8988T (cell line): Measurements from ENCODE around the gene LIMS1.

ENCODE experiments used
- DNase-seq: peaks from one replicate; pipeline ENCODE4 v3.0.0; 2011

The LIMS1 gene

DNA sequence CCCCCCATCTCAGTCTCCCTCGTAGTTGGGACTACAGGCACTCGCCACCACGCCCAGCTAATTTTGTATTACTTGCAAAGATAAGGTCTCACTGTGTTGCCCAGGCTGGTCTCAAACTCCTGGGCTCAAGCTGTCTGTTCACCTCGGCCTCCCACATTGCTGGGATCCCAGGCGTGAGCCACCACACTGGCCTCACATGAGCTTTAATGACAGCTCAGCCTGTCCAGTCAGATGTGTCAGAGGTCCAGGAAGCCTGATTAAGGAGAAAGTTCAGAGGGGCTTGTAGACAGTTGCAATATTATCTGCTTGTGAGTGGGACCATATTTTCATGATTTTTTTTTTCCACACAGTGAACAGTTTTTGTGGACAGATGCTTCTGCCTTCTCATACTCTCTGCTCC, 82.0 kb downstream of the LIMS1 start:
- no peak for DNase-seq

DNA sequence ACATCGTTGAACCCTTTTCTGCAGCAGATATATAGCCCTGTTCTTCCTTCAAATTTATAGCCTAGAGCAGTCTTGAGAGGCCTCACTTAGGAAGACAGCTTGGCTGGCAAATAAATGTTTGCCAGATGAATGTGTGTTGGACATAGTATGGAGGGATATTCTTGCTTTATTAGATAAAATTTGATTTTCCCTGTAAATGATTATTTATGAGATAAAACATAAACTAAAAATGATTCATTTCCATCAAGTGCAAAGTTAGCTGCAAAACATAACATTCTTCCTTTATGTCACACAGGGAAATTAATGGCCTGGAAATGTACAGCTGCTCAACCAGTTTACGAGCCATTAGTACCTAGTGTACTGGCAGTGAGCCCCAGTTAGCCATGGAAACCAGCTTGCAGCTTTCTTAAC, 82.5 kb downstream of the LIMS1 start:
- no peak for DNase-seq

DNA sequence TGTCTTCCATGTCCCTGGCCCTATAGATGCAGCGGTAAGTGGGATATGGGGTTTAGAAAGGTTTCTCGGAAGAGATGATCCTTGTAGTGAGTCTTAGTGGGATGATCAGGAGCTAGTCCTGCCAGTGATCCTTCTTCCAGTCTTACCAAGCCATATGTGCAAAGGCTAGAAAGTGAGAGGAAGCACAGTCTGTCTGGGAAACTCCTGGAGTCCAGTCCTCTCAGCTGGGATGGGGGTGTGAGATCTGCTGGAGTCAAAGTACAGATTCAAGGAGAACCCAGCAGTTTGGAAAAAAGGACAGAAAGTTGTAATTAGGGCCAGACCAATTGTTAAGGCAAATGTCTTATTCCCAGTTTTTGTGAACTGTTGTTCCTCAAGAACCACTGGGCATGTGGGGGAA, 83.3 kb downstream of the LIMS1 start:
- no peak for DNase-seq

DNA sequence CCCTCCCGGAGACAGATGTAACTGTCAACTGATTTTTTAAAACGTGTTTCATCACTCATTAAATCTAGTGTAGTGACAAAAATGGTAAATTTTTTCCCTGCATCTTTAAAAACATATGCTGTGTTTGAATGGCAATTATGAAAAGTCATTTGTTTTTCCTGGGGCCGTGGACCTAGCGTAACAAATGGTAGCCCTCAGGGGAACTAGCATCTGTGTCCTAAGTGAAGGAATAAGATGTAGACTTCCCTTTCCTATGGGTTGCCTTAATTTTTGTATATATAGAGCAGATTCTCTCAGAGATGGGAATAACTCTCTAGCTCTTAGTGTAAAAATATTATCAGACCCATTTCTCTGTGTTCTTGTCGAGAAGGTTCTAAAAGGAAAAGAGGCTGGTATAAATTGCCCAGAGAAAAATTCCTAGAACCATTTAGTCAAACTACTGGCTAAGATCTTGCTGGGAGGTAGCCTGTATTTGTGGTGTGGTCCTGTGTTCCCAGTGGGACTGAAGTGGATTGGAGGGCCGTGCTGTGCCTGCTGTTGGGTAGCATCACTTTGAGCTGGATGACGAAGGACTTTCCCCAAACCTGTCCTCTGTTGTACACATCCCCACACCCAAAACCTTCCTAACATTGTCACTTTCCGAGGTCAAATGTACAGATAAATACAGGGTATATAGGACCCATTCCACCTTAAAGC, 85.8 kb downstream of the LIMS1 start:
- DNase-seq, result no peak

DNA sequence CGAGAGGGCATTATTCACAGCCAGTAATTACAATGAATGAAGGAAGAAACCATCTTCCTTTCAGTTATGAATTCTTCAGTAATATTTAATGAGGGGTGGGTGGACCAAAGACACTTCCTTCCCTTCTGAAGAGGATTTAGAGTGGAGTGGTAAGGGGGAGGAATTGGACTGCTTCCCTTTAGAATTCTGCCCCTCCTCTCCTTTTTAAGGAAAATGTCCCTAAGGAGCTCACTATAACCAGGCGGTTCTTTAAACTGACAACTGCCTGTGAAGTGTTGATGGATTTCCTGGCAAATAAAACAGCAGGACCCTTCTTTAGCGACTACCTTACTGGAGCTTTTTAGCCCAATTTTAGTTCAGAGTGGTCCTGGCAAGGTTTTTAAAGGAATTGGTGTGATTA, 86.4 kb downstream of the LIMS1 start:
- no peak for DNase-seq

DNA sequence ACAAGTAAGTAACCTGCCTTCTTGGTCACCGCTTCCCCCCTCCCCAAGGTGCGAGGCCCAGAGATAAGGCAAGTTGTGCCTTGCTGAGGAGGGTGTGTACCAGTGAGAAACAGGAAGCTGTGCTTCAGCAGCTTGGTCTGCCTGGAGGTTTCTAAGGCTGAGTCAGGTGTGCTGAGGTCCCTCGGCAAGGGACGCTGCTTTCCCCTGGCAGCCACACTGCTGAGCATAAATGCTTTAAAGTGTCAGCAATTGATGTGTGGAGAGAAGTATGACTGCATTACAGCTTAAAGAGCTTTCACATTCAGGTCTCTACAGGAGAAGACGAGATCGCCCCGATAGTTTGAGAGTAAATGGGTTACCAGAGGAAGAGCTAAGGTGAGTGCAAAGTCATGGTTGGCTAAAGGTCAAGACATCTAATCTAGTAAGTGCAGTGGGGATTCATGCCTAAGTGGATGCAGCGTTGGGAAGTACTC, 86.9 kb downstream of the LIMS1 start:
- DNase-seq, result no peak

DNA sequence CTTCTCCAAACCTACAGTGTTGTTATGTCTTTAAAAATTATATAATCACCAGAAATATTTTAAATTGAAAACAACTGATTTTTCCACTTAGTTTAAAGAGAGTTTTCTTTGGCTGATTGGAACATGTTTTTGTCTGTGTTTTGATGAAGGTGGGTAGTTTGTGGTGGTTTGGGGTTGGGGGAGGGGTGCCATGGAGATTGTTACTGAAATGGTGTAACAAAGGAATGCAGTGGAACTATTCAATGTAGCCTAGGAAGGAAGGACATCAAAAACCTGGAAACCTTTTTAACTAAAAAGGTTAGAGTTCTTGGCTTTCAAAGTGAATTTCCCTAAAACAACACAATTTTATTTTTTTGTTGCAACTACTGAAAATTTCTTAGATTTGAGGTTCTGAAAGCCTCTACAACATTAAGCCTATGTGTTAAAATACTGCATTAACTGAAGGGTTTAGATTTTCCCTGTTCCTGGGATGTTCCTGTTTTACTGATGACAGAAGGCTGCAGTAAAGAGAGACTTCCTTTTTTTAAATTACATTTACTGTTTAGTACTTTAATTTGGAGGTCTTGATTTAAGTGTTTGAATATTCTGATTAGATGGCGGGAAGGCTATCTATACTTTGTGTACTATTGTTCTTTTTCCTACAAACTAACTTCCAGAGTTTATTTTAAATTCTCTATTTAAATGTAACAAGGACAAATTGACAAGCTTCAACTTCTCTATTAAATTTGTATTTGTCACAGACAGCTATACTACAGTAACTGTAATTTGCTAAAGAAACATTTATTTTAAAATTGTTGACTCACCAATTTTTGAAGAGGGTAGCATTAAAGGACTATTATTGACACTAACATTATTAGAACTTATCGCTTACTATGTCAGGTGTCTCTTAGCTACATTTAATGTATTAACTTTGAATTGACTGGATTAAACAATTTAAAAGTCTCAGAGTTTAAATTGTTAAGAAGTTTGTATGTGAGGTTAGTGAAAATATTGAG, 87.7 kb downstream of the LIMS1 start:
- DNase-seq, result no peak

DNA sequence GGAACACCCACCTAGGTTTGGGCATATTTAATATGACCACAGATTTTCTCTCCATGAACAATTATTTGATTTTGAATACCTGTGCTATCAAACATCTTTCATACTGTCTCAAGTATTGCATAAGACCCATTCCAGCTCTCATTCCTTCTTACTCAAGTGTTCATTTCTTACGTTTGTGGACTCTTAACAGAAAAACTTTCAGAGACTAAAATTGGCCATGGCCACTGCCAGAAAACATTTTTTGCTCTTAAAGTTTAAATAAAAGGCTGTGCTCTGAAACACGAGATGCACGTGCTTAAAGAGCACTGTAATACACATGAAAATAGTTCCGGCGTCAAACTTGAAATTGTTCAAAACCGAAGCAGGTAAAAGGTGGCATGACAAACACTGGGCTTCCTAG, 89.3 kb downstream of the LIMS1 start:
- DNase-seq, result no peak

DNA sequence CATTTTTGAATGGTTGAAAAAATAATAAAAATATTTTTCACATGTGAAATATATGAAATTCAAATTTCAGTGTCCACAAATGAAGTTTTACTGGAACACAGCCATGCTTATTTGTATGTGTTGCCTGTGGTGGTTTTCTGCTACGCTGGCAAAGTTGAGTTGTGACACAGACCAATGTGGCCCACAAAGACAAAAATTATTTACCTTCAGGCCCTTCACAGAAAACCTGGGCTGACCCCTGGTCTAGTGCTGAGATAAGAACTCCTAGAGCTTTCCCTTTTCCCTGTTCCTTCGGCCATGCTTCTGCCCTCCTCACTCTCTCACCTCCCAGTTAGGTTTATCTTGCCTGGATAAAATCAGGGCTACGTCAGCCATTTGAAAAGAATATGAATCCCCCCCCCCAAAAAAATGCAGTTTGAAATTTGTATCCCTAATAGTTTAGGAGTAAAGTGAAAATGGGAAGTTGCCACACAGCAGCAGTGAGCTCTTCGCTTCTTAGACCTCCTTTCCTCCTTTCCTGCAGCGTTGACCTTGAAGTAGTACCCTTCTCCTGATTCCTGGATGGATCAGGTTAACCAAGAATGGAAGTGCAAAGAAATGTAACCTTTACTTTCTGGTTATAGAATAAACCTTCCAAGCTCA, 91.0 kb downstream of the LIMS1 start:
- DNase-seq, result no peak

DNA sequence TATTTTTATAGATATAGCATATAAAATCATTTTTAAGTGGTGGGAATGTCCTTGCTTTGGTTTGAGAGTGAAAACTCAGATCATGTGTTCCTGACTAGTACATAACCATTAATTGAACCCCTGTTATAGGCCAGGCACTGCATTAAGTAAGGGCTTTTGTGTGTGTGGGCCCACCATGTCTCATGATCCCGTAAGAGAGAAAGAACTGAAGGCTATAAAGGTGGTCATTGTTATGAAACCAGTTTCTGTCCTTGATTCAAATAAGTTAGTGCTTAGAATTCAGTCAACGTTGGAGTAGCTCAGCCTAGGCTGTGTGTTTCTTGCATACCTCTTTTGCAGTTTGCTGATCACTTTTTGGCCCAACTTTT, 91.5 kb downstream of the LIMS1 start:
- DNase-seq, result no peak

DNA sequence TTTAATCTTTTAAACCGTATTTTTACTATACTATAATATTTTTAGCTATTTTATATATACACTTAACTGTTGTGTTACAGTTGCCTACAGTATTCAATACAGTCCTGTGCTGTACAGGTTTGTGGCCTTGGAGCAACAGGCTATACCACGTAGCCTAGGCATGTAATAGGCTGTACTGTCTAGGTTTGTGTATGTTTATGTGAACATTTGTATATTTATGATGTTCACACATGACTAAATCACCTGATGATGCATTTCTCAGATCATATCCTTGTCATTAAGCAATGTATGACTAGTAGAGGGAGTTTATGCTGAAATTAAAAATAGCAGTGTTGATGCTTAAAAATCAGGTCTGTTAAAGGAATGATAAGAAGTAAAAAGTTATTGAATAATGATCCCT, 92.7 kb downstream of the LIMS1 start:
- no peak for DNase-seq

DNA sequence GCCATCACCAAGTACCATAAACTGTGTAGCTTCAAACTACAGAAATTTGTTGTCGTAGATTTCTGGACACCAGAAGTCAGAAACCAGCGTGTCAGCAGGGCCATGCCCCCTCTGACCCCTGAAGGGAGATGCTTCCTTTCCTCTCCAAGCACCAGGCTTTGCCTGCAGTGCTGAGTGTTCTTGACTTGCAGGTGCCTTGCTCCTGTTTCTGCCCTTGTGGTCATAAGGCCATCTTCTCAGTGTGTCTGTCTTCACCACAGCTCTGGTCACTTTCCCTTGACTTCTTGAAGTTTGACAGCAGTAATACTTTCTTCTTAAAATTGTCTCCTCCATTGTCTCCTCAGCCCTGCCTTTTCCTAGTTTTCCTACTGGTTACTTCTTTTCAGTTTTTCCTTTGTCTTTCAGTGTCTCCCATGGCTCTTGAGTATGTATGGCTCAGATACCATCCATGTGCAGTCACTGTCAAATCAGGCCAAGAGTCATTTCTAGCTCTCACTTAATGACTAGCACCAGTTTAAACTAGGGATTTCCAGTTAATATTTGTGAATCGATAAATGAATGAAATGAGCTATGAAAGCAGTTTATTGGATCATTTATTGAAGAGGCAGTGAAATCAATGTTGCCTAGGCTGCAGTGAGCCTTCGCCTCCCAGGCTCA, 93.8 kb downstream of the LIMS1 start:
- no peak for DNase-seq

DNA sequence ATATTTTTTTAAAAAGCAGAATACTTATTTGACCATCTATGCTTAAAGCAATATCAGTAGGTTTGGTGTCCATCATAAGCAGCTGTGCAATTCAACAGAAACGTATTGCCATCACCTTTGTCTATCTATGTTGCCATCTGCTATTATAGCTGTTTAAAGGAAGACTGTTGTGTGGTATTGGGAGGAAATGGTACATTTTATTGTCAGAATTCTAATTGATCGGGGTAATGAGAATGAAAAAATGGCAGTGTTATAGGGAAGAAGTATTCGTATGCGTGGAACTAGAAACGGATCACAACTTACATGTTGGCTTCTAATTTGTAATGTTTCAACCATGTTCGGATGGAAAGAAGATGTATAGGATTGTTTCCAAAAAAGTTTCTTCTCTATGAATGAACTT, 94.7 kb downstream of the LIMS1 start:
- DNase-seq, result no peak

DNA sequence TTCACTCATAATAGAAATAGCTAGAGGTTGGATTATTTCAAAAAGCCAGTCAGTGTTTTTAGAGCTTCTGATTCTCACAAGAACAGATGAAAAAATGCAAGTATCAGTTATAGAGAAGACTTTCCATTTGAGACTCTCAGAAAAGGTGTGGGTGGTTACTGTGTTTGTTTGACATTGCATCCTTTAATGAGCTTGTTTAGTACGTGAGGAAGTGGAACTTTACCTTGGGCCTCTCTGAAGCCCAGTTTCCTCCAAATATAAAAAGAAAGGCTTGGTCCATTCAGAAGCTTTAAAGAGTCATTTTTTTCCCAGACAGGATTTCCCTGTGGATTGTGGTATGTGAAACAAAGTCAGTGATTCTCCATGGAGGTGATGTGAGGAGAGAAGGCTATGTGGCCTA, 95.1 kb downstream of the LIMS1 start:
- no peak for DNase-seq

DNA sequence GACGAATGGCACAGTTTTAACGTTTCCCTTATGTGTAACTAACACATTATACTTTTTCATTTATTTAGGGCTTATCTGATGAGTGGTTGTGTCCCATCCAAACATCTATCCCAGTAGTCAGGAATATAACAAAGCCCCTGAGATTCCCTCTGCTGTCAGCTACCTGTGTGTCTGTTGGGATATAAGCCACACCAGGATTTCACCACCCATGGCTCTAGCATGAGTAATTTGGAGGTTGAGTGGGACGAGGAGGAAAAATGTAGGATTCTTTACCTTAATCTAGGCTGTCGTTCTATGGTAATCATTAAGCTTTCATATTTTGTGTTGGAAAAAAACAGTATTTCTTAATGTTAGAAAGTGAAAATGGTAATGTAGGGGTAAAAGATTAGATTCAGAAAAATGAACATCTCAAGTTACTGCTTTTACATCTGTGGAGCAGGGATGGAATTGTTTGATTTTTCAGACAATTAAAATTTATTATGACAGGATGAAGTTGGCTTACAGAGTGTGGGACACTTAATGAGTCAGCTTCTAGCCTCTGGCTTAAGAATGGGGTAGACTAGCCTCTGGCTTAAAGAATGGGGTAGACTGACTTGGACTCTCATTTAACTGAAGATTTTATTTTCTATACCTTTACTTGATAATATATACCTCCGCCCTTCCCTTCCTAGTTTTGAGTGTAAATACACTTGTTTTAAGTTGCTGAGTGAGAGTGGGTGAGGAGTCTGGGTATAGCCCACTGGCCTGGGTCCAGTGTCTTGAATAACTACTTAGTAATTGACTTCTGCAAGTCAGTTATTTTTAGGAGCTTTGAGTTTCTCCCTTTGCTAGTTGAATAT, 96.5 kb downstream of the LIMS1 start:
- no peak for DNase-seq

DNA sequence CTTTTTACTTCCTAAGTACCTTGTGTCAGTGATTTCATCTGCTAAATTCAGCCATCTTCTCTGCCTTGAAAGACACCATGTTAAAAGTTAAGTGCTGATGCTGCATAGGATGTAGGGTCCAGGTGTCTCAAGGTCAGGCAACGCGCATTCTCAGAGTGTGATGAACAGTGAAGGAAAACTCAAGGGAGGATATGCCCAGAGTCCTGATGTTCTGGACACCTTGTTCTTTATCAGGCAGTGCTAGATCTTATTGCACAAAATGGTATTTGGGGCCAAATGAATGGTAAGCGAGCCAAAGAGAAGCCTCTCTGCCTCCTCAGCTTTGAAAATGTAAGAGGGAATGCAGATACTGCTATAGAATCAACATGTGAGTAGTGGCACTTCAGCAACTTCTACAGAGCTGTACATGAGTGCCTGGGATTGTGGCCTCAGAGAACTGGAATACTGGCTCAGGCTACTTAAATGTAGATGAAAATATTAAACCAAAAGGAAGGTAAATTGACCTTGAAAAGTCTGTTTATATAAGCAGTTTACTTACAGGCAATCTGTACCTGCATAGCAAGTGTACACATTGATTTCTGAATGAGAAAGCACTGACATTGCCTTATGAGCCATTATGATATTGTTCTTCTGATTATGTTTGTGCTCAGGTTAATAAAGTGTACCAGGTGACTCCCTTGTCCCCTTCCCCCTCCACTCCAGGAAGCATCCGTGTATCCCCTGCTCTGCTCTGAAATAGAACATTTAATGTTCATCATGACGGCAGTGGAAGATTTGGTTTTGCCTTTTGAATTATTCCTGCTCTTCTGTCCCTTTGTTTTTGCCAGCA, 98.3 kb downstream of the LIMS1 start:
- DNase-seq, result no peak

DNA sequence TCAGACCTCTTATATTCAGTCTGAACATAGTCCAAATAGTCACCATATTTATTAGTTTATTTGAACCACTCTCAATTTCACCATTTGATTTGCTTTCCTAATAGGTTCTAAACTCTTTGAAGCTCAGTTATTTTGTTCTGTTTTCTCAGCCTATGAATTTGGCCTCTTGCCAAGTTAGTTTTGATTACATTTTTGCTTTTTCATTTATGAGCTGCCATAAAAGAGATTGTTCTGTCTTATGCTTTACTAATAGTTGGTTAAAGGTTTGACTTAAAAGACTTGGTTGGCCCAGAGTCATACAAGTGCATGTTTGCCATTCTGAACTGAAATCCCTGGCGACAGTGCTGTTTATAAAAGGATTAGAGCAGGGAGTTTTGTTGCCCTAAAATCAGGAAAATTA, 99.1 kb downstream of the LIMS1 start:
- DNase-seq, result no peak

DNA sequence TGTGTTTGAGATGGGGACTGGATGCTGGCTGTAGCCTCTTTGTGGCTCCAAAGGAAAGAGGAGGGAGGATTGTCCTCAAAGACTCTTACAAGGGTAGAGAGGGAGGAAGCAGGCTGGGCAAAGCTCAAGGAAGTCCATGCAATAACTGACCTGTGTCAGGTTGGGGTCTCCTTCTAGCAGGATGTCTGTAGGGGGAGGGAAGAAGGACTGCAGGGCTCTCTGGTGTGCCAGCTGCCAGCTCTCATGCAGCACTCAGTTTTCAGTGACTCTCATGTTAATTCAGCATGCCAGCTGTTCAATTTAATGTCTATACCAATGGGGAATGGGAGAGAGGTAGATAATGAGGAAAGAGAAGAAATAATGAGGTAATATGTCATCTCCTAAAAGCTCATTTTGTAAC, 99.7 kb downstream of the LIMS1 start:
- no peak for DNase-seq

DNA sequence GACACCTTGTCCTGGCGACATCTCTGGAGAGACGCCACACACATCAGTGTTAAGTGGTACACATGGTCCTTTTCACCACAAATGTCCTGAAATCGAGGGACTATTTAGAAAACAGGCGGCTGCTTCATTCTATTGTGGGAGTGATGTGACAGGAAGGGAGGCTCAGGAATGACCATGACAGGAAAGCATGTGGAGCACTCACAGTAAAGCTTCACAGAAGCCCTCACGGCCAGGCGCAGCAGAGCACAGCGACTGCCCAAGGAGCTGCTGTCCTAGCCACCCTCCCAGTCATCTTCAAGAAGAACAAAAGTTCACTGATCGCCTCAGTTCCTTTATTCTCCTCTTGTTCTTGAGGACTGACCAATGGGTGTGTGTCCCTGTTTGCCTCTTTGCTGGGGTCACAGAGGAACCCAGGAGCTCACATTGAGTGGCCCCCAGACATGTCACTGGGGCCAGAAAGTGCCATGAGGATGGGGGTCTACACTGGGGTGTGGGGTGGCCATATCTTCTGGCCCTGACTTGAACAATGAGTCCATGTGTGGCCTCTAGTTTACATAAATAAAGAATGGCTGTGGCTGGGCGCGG, 100.4 kb downstream of the LIMS1 start:
- no peak for DNase-seq

DNA sequence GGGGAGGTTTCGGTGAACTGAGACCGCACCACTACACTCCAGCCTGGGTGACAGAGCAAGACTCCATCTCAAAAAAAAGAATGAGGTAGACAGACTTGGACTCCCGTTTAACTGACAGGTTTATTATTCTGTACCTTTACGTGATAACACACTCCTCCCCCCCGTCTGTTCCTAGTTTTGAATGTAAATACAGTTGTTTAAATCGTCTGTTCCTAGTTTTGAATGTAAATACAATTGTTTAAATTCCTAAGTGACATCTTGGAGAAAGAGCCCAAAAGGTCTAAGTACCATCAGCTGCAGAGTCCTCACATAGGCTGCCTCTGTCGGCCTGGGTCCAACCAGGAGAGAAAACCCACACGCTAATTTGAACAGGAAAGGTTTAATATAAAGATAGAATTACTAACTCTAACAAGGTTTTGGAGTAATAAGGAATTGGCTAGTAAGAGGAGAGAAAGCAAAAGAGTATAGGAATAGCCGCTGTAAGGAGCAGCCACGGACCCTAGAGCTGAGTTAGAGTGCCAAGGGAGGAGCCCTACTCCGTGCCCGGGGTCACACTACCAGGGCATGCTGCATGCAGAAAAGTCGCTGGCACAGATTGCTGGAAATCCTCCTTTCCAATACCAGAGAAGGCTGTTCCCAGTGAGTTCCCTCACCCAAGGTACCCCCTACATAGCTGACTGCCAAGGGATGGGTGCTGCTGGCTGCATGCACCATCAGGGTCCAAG, 101.5 kb downstream of the LIMS1 start:
- no peak for DNase-seq
